Colonic mucosa (tissue), 4 donors: ENCODE measurements around the gene APBB2. TPM values are rescaled to one million over a fixed set of nuclear protein-coding genes. Genes with fewer than 3 reads are reported as not detected.

ENCODE experiments used
- DNase-seq: peaks from one replicate; pipeline ENCODE4 v3.0.0-alpha.2; 2020
- H3K27ac ChIP-seq: fragments of 200-600 bp; one replicate; pipeline ENCODE4 v1.8.0; 2021
- H3K27me3 ChIP-seq: fragments of 200-600 bp; one replicate; pipeline ENCODE4 v1.8.0; 2021
- H3K36me3 ChIP-seq: fragments of 200-600 bp; one replicate; pipeline ENCODE4 v1.8.0; 2021
- H3K4me1 ChIP-seq: fragments of 200-600 bp; one replicate; pipeline ENCODE4 v1.8.0; 2021; ENCODE audit warnings: mild to moderate bottlenecking
- H3K4me3 ChIP-seq: fragments of 200-600 bp; one replicate; pipeline ENCODE4 v1.8.0; 2021
- H3K9ac ChIP-seq, 2 donors: one replicate each; pipeline ENCODE4 v1.7.0; 2013; ENCODE audit warnings: control low read depth in 2 of 2, low read depth in 2 of 2, low read length in 2 of 2
- H3K9me3 ChIP-seq: fragments of 200-600 bp; one replicate; pipeline ENCODE4 v1.8.0; 2021
- intact Hi-C: fragments of 100-400 bp; cut with DNase I; formaldehyde crosslinking; loops from one replicate; pipeline ENCODE4 v1.14.1; 2022
- total RNA-seq, 2 donors: library from RNA; stranded (reverse); fragmentation: NEBNext Ultra II Directional in 1 of 2; extraction: Animal tissue kit (Norgen Biotek cat#: 25700) in 1 of 2; gene quantifications; one replicate each; pipeline ENCODE4 v1.2.1, GENCODE V29; 2021
- TF ChIP-seq, protein P1 (sequence below): fragments of 200-600 bp; IDR thresholded peaks from one replicate; pipeline ENCODE4 v1.8.0; 2022; ENCODE audit warnings: antibody characterized with exemption, mild to moderate bottlenecking
- donor health status: healthy.
- donor health status: DM: no; HTN: no; CAD: no.
- donor health status: DM: no; HTN: no; CAD: no.

Gene APBB2
- total RNA-seq, 2 donors from 2014 or later, result 22.8 to 27.5 TPM

DNA sequence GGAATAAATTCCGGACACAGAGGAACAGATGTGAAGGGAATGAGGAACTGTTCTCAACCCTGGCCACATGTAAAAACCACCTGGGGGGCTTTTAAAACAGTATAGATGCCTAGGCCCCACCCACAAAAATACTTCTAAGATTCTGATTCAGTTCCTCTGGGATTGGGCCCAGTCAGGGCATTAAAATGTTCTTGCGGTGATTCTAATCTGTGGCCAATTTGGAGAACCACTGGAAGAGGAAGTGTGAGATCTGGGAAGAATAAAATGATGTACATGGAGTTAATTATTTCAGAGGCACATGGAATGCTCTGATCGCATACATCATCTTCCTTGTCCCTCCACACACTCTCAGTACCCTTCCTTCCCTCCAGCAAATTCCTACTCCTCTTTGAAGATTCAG is 192.2 kb downstream of the APBB2 start:
- Histone ChIP-seq H3K27me3 (no peaks in the 10 kb centered on the region), H3K4me1 (no peaks in the 10 kb centered on the region), H3K9ac (no peak overlapping the region), H3K4me3 (no peak overlapping the region), H3K27ac (no peak overlapping the region), H3K9me3 (peaks cover 10% of the 10 kb centered on the region), H3K36me3 (no peaks in the 10 kb centered on the region)
- intact Hi-C loops, result no loop called here
- DNase-seq, result no peak
- TF ChIP-seq, protein P1, sequence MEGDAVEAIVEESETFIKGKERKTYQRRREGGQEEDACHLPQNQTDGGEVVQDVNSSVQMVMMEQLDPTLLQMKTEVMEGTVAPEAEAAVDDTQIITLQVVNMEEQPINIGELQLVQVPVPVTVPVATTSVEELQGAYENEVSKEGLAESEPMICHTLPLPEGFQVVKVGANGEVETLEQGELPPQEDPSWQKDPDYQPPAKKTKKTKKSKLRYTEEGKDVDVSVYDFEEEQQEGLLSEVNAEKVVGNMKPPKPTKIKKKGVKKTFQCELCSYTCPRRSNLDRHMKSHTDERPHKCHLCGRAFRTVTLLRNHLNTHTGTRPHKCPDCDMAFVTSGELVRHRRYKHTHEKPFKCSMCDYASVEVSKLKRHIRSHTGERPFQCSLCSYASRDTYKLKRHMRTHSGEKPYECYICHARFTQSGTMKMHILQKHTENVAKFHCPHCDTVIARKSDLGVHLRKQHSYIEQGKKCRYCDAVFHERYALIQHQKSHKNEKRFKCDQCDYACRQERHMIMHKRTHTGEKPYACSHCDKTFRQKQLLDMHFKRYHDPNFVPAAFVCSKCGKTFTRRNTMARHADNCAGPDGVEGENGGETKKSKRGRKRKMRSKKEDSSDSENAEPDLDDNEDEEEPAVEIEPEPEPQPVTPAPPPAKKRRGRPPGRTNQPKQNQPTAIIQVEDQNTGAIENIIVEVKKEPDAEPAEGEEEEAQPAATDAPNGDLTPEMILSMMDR, result no peak

DNA sequence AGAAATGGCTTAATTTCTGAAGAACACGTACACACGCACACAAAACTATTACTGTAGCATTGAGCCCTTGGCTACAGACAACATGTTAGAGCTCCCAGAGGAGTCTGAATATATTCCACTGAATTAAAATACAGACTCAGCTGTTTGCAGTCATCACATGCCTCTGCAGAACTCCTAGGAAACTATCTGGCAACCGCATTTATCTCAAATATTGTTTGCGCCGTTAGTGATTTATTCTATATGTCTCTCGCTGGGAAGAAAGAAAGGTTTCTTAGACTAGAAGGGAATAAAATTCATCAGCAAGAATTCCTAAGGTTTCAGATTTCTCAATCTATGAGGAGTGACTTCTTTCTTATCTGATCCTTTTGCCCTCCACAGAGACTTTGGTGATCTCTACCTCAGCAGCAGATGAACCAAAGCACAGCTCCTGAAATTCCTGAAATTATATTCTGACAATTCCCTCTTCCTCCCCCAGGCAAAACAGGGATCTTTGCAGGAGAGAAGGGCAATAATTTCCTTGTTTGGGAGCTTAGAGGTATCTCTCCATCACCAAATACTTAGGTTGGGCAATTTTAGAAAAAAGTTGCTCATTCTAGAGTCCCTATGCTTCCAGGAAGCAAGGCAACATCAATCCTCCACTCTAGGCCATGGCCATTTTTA is 199.2 kb downstream of the APBB2 start:
- TF ChIP-seq, protein P1, result no peak
- H3K4me3 ChIP-seq, result no peak overlapping the region
- H3K27ac ChIP-seq, result no peak overlapping the region
- DNase-seq, result no peak
- no peaks in the 10 kb centered on the region for H3K4me1 ChIP-seq
- H3K27me3 ChIP-seq, result no peaks in the 10 kb centered on the region
- H3K9me3 ChIP-seq, result no peaks in the 10 kb centered on the region
- H3K9ac ChIP-seq, result no peak overlapping the region
- no peaks in the 10 kb centered on the region for H3K36me3 ChIP-seq
- intact Hi-C loops, result no loop called here

DNA sequence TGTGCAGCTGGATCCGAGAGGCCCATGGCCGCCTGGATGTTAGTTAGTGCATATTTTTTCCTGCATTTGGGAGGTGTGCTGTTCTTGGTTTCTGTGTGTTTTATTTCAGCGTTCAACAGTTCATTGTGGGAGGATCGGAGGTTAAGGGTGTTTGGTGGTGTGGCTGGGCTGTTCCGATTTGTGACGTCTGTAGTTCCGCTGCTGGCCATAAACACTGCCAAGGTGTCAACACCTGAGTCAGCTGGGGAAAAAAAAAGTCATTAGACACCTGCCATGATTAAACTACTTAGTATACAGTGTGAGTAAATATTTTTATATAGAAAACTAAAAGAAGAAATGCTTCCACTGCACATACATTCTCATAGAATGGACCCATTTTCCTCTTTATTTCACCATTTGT is 200.2 kb downstream of the APBB2 start:
- Histone ChIP-seq H3K36me3 (no peaks in the 10 kb centered on the region), H3K4me3 (no peak overlapping the region), H3K4me1 (no peaks in the 10 kb centered on the region), H3K27me3 (no peaks in the 10 kb centered on the region), H3K9me3 (no peaks in the 10 kb centered on the region), H3K27ac (no peak overlapping the region), H3K9ac (no peak overlapping the region)
- intact Hi-C loops, result no loop called here
- no peak for DNase-seq
- TF ChIP-seq, protein P1, result no peak

DNA sequence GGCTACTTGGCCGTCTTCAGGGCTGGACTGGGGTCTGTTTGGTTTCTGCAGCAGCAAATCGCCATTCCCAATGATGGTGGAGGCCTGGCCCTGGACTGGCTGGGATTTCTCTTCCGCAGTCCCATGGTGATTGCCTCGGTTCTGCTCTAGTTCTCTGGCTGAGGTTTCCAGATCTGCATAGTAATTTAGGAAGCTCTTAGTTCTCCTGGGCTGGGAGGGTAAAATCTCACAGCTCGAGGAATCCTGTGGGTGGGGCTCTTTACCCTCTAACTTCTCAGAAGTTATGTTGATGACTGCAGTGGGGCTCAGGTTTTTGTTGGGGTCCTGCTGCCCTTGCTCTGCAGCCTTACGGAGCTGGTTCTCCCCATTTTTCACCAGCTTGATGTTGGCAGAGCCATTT is 200.6 kb downstream of the APBB2 start:
- intact Hi-C loops, result no loop called here
- Histone ChIP-seq H3K36me3 (no peaks in the 10 kb centered on the region), H3K4me1 (no peaks in the 10 kb centered on the region), H3K27me3 (no peaks in the 10 kb centered on the region), H3K27ac (no peak overlapping the region), H3K9me3 (no peaks in the 10 kb centered on the region), H3K9ac (no peak overlapping the region), H3K4me3 (no peak overlapping the region)
- no peak for DNase-seq
- TF ChIP-seq, protein P1, result no peak

DNA sequence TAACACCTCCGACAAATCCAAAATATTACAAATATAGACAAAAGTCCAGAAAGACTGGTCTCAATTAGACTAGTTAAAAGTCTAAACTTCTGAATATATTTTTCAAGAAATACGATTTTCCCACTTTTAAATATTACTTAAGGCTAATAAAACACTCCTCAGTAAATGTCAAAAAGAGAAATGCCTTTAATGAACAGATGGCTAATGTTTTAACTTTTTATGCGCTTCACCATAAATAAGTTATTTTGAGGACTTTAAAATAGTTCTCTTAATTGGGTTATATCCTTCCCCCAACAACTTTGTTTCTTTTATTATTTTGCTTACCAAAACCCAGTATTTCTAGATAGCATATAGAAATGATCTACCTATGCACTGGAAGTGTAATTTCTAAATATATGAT is 201.4 kb downstream of the APBB2 start:
- H3K4me1 ChIP-seq, result no peaks in the 10 kb centered on the region
- no peak overlapping the region for H3K27ac ChIP-seq
- no peaks in the 10 kb centered on the region for H3K27me3 ChIP-seq
- no peak overlapping the region for H3K9ac ChIP-seq
- intact Hi-C loops, result no loop called here
- TF ChIP-seq, protein P1, result no peak
- DNase-seq, result no peak
- no peak overlapping the region for H3K4me3 ChIP-seq
- no peaks in the 10 kb centered on the region for H3K9me3 ChIP-seq
- H3K36me3 ChIP-seq, result no peaks in the 10 kb centered on the region
